B cell (primary cell): ENCODE results near the gene TMC3. TPM values are rescaled to one million over a fixed set of nuclear protein-coding genes. Genes with fewer than 3 reads are reported as not detected.

ENCODE experiments used
- ATAC-seq: fragments of 200-7000 bp; cut with Tn5 transposase; one replicate; pipeline ENCODE4 v1.10.0; 2021; ENCODE audit warnings: low read depth, mild to moderate bottlenecking, moderate number of reproducible peaks, moderate library complexity
- CTCF ChIA-PET: fragments of 350-600 bp; sonication (Branson Sonifier 250); formaldehyde crosslinking; loops from one replicate; lab custom pipeline; 2021; ENCODE audit warnings: antibody characterized with exemption, inconsistent platforms; lab: Charles Lee
- POLR2A ChIA-PET: fragments of 350-600 bp; sonication (Branson Sonifier 250); formaldehyde crosslinking; loops from one replicate; lab custom pipeline; 2021; ENCODE audit warnings: antibody characterized with exemption; lab: Charles Lee
- DNase-seq: peaks from one replicate; pipeline ENCODE4 v3.0.0; 2013
- H2AFZ ChIP-seq: 2 replicates; pipeline ENCODE4 v1.6.1; 2012; ENCODE audit warnings: mild to moderate bottlenecking, low read depth, low read length; ENCODE audit not compliant: insufficient read depth, poor library complexity, severe bottlenecking
- H3K27ac ChIP-seq, 2 donors: 1 replicate in 1 of 2; 2 replicates in 1 of 2; pipeline ENCODE4 v1.5.1; 2012 to 2013; ENCODE audit warnings: low read length in 2 of 2, mild to moderate bottlenecking in 2 of 2, moderate library complexity in 1 of 2
- H3K27me3 ChIP-seq, 4 experiments: fragments of 200-600 bp in 1 of 4; sonication (generic) in 1 of 4; replicated peaks in 1 of 4; 1 replicate in 2 of 4; 2 replicates in 2 of 4; pipeline versions ENCODE4 v1.6.1 to v1.7.0; 2013 to 2016; ENCODE audit warnings: low read length in 3 of 4, mild to moderate bottlenecking in 2 of 4, mixed read lengths in 1 of 4, moderate library complexity in 1 of 4; ENCODE audit not compliant: insufficient read depth in 4 of 4, control insufficient read depth in 3 of 4; ENCODE audit errors: control extremely low read depth in 1 of 4
- H3K36me3 ChIP-seq, 2 experiments: replicated peaks in 1 of 2; 1 replicate in 1 of 2; 2 replicates in 1 of 2; pipeline versions ENCODE4 v1.6.1 to v1.7.1; 2013; ENCODE audit warnings: low read length in 1 of 2; ENCODE audit not compliant: insufficient read depth in 2 of 2, control insufficient read depth in 1 of 2; ENCODE audit errors: control extremely low read depth in 1 of 2, extremely low read depth in 1 of 2
- H3K4me1 ChIP-seq, 2 donors: fragments of 200-600 bp in 1 of 2; sonication (generic) in 1 of 2; 1 replicate in 1 of 2; 2 replicates in 1 of 2; pipeline versions ENCODE4 v1.5.1 to v1.6.1; 2013 to 2017; ENCODE audit warnings: low read length in 2 of 2; ENCODE audit not compliant: control insufficient read depth in 2 of 2, insufficient read depth in 2 of 2
- H3K4me2 ChIP-seq: replicated peaks from 2 replicates; pipeline ENCODE3; 2012; ENCODE audit warnings: mild to moderate bottlenecking, low read depth, low read length; ENCODE audit not compliant: poor library complexity, severe bottlenecking
- H3K4me3 ChIP-seq, 5 experiments: fragments of 200-600 bp in 1 of 5; sonication (generic) in 1 of 5; 1 replicate in 3 of 5; 2 replicates in 2 of 5; pipeline versions ENCODE4 v1.5.1 to v1.7.0; 2011 to 2016; ENCODE audit warnings: low read length in 4 of 5, mild to moderate bottlenecking in 4 of 5, low read depth in 2 of 5, control low read depth in 1 of 5, moderate library complexity in 1 of 5; ENCODE audit not compliant: insufficient read depth in 1 of 5; ENCODE audit errors: control extremely low read depth in 1 of 5, extremely low read depth in 1 of 5
- H3K79me2 ChIP-seq: fragments of 200-600 bp; sonication (generic); one replicate; pipeline ENCODE4 v1.6.0; 2016; ENCODE audit warnings: low read length; ENCODE audit not compliant: control insufficient read depth, insufficient read depth
- H3K9ac ChIP-seq: fragments of 200-600 bp; sonication (generic); 2 replicates; pipeline ENCODE4 v1.6.1; 2017; ENCODE audit warnings: mild to moderate bottlenecking, low read length, moderate library complexity
- H3K9me3 ChIP-seq, 3 donors: one replicate each; pipeline versions ENCODE4 v1.6.1 to v1.7.1; 2013; ENCODE audit warnings: low read length in 2 of 3; ENCODE audit not compliant: control insufficient read depth in 2 of 3, insufficient read depth in 1 of 3; ENCODE audit errors: control extremely low read depth in 1 of 3
- H4K20me1 ChIP-seq: 2 replicates; pipeline ENCODE4 v1.6.0; 2012; ENCODE audit warnings: mild to moderate bottlenecking, low read length; ENCODE audit not compliant: insufficient read depth, control insufficient read depth, poor library complexity, severe bottlenecking
- H3K27ac Mint-ChIP-seq: one replicate; pipeline ENCODE4 v1.8.0; 2021; ENCODE audit warnings: mixed read lengths
- H3K27me3 Mint-ChIP-seq: one replicate; pipeline ENCODE4 v1.8.0; 2021; ENCODE audit warnings: mixed read lengths
- H3K4me1 Mint-ChIP-seq: one replicate; pipeline ENCODE4 v1.8.0; 2021; ENCODE audit warnings: mixed read lengths
- H3K4me3 Mint-ChIP-seq: one replicate; pipeline ENCODE4 v1.8.0; 2021; ENCODE audit warnings: mixed read lengths
- H3K9me3 Mint-ChIP-seq: one replicate; pipeline ENCODE4 v1.8.0; 2022; ENCODE audit warnings: mixed read lengths; ENCODE audit not compliant: insufficient read depth
- EZH2 ChIP-seq: IDR thresholded peaks from 2 replicates; pipeline ENCODE4 v1.6.1; 2012; ENCODE audit warnings: borderline replicate concordance, low read depth, mild to moderate bottlenecking, moderate library complexity, low read length; ENCODE audit not compliant: insufficient read depth, poor library complexity, severe bottlenecking
- WGBS: methylation state at CpG from one replicate; pipeline ENCODE4 v1.1.5; 2013; ENCODE audit warnings: missing lambda C conversion rate; ENCODE audit not compliant: insufficient coverage; 5-methylcytosine and 5-hydroxymethylcytosine counted together
- intact Hi-C: fragments of 100-400 bp; cut with micrococcal nuclease; formaldehyde crosslinking; loops from one replicate; pipeline ENCODE4 v1.10.0; 2022
- polyA plus RNA-seq: library from polyadenylated mRNA; depleted of rRNA; stranded (reverse); fragments of >200 nt; gene quantifications from 2 replicates; pipeline ENCODE4 v1.2.3, GENCODE V29; 2012
- total RNA-seq, 2 donors: library from RNA; stranded (reverse); fragments of 120-200 nt in 1 of 2; gene quantifications; 1 replicate in 1 of 2; 2 replicates in 1 of 2; pipeline versions ENCODE4 v1.2.3 to v1.2.4, GENCODE V29; 2013 to 2022
- TF ChIP-seq, protein P1 (sequence below): fragments of 200-600 bp; IDR thresholded peaks from one replicate; pipeline ENCODE4 v1.8.0; 2022; ENCODE audit warnings: antibody characterized with exemption, mild to moderate bottlenecking

Gene TMC3
- total and polyA plus RNA-seq, 2 donors (not counting 1 experiment from before 2014, with no cell fraction given), result not detected

DNA sequence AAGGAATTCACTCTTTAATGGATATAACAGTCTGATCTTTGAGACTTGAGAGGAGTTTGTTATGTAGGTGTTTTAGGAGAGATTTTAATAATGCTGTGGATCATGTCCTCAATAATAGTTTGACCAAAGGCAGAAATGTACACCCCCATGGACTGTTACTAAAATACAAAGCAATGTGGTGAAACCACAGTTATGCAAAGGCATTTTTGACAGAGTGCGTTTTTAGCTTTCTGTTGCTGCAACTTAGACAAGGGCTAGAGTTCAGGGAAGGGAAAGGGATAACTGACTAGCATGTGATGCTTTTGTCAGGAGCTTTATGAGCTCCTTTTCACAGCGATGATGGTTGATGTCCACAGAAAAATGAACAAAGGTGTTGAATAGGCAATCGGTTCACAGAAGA, 46.5 kb downstream of the TMC3 start:
- no peak overlapping the region for H3K27ac ChIP-seq
- Mint-ChIP-seq H3K4me3 (no peak overlapping the region), H3K27me3 (no peaks in the 10 kb centered on the region), H3K4me1 (peaks cover 26% of the 10 kb centered on the region), H3K9me3 (no peaks in the 10 kb centered on the region), H3K27ac (no peak overlapping the region)
- H2AFZ ChIP-seq, result no peak overlapping the region
- no peak overlapping the region for H3K4me2 ChIP-seq
- POLR2A ChIA-PET, result interaction anchor here (0.6 to 1.0 kb wide), 2 partner anchors 8 to 36 kb away, joined by 3 read pairs; no protein-coding TSS in a partner anchor
- DNase-seq (no peak), ATAC-seq (no peak)
- CTCF ChIA-PET, result interaction anchor here (0.7 to 20.0 kb wide), 9 partner anchors 9 to 221 kb away, joined by 3 to 306 read pairs (median 4); no protein-coding TSS in a partner anchor
- H3K9ac ChIP-seq, result no peak overlapping the region
- intact Hi-C loops, result no loop called here
- no peaks in the 10 kb centered on the region for H3K9me3 ChIP-seq
- H3K79me2 ChIP-seq, result peaks cover 21% of the 10 kb centered on the region
- H4K20me1 ChIP-seq, result no peaks in the 10 kb centered on the region
- no peaks in the 10 kb centered on the region for H3K27me3 ChIP-seq
- no peak overlapping the region for H3K4me3 ChIP-seq
- no peaks in the 10 kb centered on the region for H3K36me3 ChIP-seq
- TF ChIP-seq, protein P1, sequence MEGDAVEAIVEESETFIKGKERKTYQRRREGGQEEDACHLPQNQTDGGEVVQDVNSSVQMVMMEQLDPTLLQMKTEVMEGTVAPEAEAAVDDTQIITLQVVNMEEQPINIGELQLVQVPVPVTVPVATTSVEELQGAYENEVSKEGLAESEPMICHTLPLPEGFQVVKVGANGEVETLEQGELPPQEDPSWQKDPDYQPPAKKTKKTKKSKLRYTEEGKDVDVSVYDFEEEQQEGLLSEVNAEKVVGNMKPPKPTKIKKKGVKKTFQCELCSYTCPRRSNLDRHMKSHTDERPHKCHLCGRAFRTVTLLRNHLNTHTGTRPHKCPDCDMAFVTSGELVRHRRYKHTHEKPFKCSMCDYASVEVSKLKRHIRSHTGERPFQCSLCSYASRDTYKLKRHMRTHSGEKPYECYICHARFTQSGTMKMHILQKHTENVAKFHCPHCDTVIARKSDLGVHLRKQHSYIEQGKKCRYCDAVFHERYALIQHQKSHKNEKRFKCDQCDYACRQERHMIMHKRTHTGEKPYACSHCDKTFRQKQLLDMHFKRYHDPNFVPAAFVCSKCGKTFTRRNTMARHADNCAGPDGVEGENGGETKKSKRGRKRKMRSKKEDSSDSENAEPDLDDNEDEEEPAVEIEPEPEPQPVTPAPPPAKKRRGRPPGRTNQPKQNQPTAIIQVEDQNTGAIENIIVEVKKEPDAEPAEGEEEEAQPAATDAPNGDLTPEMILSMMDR, result no peak
- TF ChIP-seq EZH2, result no peak
- WGBS, result 84% methylated on average over 2 of the region's 3 CpGs
- peaks cover 13 to 27% of the 10 kb centered on the region in 2 donors for H3K4me1 ChIP-seq

GRCh38 chr15:81326466-81327212, 47.4 kb downstream of the TMC3 start:
- WGBS, result 100% methylated on average over 1 of the region's 7 CpGs
- Histone ChIP-seq H3K4me2 (no peak overlapping the region), H3K4me1 (peaks cover 13 to 29% of the 10 kb centered on the region in 2 donors), H4K20me1 (no peaks in the 10 kb centered on the region), H3K9ac (no peak overlapping the region), H3K4me3 (no peak overlapping the region), H2AFZ (no peak overlapping the region), H3K27me3 (no peaks in the 10 kb centered on the region), H3K79me2 (peaks cover 27% of the 10 kb centered on the region), H3K9me3 (no peaks in the 10 kb centered on the region), H3K36me3 (no peaks in the 10 kb centered on the region), H3K27ac (no peak overlapping the region)
- Mint-ChIP-seq H3K4me3 (no peak overlapping the region), H3K4me1 (peaks cover 33% of the 10 kb centered on the region), H3K27me3 (no peaks in the 10 kb centered on the region), H3K27ac (no peak overlapping the region), H3K9me3 (no peaks in the 10 kb centered on the region)
- POLR2A ChIA-PET, result interaction anchor here (1.0 kb wide), 1 partner anchor 35 kb away, joined by 3 read pairs; no protein-coding TSS in a partner anchor
- DNase-seq (no peak), ATAC-seq (no peak)
- intact Hi-C loops, result no loop called here
- TF ChIP-seq, protein P1, result no peak
- TF ChIP-seq EZH2, result no peak
- CTCF ChIA-PET, result interaction anchor here (0.7 to 20.0 kb wide), 10 partner anchors 8 to 61 kb away, joined by 3 to 306 read pairs (median 4); no protein-coding TSS in a partner anchor
